ENCODE data around the gene MITF.

Gene MITF

DNA sequence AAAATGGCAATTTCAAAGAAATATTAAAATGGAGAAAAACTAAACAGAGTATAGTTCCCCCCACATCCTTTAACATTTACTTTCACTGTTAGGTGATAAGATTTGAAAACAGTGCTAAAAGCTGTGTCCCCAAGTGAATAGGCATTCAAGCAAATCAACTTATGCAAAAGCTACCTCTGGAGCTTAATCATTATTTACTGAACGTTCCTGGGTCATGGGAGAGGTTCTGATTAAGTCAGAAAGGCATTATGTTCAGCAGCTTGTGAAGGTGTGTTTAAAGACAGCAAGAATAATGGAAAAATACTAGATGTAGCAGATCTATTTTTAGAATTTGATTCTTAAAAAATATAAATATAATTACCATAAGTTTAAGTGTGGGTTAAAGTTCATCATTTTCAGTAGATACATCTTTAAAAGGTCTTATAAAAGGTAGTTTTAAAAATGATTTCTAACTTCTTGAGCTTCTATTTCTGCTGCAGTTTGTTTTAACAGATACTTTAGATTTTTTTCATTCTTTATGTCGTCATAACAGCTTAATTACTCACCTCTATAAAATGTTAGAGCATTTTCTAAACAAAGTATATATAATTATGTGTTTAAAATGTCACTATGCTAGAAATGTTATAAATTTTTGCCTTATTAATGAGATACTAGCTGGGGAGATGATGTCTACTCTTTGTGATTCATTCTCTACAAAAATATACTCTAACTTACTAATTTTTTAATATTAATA, 127.9 kb downstream of the MITF start:
- no peaks in the 10 kb centered on the region for H3K27me3 ChIP-seq (ENCODE audit: insufficient read depth, poor library complexity, severe bottlenecking)
- H3K4me3 ChIP-seq (replicated peaks; ENCODE audit: insufficient read depth, low read length): no peak overlapping the region
- no peak for TF ChIP-seq GABPA (IDR thresholded peaks at IDR 0.05; ENCODE audit: low read depth)
- TF ChIP-seq, protein P1, sequence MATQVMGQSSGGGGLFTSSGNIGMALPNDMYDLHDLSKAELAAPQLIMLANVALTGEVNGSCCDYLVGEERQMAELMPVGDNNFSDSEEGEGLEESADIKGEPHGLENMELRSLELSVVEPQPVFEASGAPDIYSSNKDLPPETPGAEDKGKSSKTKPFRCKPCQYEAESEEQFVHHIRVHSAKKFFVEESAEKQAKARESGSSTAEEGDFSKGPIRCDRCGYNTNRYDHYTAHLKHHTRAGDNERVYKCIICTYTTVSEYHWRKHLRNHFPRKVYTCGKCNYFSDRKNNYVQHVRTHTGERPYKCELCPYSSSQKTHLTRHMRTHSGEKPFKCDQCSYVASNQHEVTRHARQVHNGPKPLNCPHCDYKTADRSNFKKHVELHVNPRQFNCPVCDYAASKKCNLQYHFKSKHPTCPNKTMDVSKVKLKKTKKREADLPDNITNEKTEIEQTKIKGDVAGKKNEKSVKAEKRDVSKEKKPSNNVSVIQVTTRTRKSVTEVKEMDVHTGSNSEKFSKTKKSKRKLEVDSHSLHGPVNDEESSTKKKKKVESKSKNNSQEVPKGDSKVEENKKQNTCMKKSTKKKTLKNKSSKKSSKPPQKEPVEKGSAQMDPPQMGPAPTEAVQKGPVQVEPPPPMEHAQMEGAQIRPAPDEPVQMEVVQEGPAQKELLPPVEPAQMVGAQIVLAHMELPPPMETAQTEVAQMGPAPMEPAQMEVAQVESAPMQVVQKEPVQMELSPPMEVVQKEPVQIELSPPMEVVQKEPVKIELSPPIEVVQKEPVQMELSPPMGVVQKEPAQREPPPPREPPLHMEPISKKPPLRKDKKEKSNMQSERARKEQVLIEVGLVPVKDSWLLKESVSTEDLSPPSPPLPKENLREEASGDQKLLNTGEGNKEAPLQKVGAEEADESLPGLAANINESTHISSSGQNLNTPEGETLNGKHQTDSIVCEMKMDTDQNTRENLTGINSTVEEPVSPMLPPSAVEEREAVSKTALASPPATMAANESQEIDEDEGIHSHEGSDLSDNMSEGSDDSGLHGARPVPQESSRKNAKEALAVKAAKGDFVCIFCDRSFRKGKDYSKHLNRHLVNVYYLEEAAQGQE (IDR thresholded peaks at IDR 0.05; ENCODE audit: insufficient replicate concordance, low read depth): no peak
- TF ChIP-seq, protein P2, sequence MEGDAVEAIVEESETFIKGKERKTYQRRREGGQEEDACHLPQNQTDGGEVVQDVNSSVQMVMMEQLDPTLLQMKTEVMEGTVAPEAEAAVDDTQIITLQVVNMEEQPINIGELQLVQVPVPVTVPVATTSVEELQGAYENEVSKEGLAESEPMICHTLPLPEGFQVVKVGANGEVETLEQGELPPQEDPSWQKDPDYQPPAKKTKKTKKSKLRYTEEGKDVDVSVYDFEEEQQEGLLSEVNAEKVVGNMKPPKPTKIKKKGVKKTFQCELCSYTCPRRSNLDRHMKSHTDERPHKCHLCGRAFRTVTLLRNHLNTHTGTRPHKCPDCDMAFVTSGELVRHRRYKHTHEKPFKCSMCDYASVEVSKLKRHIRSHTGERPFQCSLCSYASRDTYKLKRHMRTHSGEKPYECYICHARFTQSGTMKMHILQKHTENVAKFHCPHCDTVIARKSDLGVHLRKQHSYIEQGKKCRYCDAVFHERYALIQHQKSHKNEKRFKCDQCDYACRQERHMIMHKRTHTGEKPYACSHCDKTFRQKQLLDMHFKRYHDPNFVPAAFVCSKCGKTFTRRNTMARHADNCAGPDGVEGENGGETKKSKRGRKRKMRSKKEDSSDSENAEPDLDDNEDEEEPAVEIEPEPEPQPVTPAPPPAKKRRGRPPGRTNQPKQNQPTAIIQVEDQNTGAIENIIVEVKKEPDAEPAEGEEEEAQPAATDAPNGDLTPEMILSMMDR (IDR thresholded peaks at IDR 0.05; ENCODE audit: insufficient read depth, low read length): no peak
- TF ChIP-seq SPI1 (IDR thresholded peaks at IDR 0.05; ENCODE audit: borderline replicate concordance, low read depth): no peak
- no peak for TF ChIP-seq POLR2AphosphoS5 (IDR thresholded peaks at IDR 0.05; ENCODE audit: low read depth)
- H3K27ac ChIP-seq (replicated peaks): no peak overlapping the region
- DNase-seq (ENCODE audit: low read depth in 1 of 2, low spot score in 1 of 2): no peak

DNA sequence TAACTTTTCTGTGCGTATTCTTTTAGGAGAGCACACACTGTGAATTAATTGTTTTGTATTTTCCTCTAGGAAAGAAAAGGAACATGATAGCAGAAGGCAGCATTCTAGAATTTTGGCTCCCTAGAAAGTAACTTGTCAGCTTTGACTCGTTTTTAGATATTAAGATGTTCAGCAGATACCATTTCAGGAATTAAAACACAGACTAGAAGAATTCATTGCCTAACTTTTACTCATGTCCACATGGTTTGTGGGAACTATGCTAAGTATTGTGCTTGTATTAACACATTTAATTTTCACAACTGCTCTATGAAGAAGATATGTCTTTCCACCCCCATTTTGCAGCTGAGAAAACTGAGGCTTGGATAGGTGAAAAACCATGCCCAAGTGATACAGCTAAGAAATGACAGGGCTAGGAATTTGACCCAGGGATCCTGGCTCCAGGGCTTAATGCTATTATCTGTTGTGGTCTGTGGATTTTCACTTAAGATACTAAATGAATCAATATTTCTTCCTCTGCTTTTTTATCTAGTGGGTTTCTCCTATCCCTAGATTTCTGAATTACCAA, 128.8 kb downstream of the MITF start:
- Histone ChIP-seq H3K27ac (replicated peaks) (no peak overlapping the region), H3K4me3 (replicated peaks; ENCODE audit: insufficient read depth, low read length) (no peak overlapping the region), H3K27me3 (ENCODE audit: insufficient read depth, poor library complexity, severe bottlenecking) (no peaks in the 10 kb centered on the region)
- DNase-seq (ENCODE audit: low read depth in 1 of 2, low spot score in 1 of 2): no peak
- no peak for TF ChIP-seq SPI1 (IDR thresholded peaks at IDR 0.05; ENCODE audit: borderline replicate concordance, low read depth)
- TF ChIP-seq, protein P2 (IDR thresholded peaks at IDR 0.05; ENCODE audit: insufficient read depth, low read length): no peak
- no peak for TF ChIP-seq POLR2AphosphoS5 (IDR thresholded peaks at IDR 0.05; ENCODE audit: low read depth)
- no peak for TF ChIP-seq GABPA (IDR thresholded peaks at IDR 0.05; ENCODE audit: low read depth)
- TF ChIP-seq, protein P1 (IDR thresholded peaks at IDR 0.05; ENCODE audit: insufficient replicate concordance, low read depth): no peak

DNA sequence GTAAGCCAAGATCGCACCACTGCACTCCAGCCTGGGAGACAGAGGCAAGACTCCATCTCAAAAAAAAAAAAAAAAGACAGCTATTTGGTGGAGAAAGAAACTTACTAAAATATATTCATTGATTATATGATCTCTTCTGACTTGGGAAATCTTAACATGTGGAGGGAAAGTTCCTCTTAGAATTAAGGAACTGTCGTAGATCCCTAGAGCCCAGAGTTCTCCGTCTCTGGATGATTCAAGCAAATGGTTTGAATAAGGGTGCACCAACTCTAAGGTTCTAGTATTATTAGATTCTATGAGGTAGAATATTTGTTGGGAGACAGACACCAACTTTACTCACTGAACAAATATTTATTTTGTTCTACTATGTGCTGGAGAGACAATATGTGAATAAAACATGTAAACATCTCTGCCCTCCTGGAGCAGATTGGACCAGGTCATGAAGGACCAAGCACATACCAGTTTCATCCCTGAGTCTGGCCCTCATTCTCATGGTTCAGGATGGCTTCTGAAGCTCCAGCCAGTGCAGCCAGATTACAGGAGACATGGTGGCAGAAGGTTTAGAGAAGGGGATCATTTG, 129.7 kb downstream of the MITF start:
- TF ChIP-seq POLR2AphosphoS5 (IDR thresholded peaks at IDR 0.05; ENCODE audit: low read depth) (no peak), GABPA (IDR thresholded peaks at IDR 0.05; ENCODE audit: low read depth) (no peak), SPI1 (IDR thresholded peaks at IDR 0.05; ENCODE audit: borderline replicate concordance, low read depth) (no peak)
- TF ChIP-seq, protein P2 (IDR thresholded peaks at IDR 0.05; ENCODE audit: insufficient read depth, low read length): no peak
- TF ChIP-seq, protein P1 (IDR thresholded peaks at IDR 0.05; ENCODE audit: insufficient replicate concordance, low read depth): no peak
- no peak overlapping the region for H3K27ac ChIP-seq (replicated peaks)
- H3K27me3 ChIP-seq (ENCODE audit: insufficient read depth, poor library complexity, severe bottlenecking): no peaks in the 10 kb centered on the region
- no peak for DNase-seq (ENCODE audit: low read depth in 1 of 2, low spot score in 1 of 2)
- H3K4me3 ChIP-seq (replicated peaks; ENCODE audit: insufficient read depth, low read length): no peak overlapping the region
